Measurements from ENCODE around the gene ELMO1.

Gene ELMO1

GRCh38 chr7:37269711-37270508 lies 178.8 kb downstream of the ELMO1 start:
- Histone ChIP-seq H3K4me1 (ENCODE audit: control insufficient read depth, insufficient read depth, low read length, unreplicated experiment) (no peaks in the 10 kb centered on the region), H3K4me3 (ENCODE audit: low read depth, low read length) (no peak overlapping the region), H3K36me3 (ENCODE audit: insufficient read depth, low read length) (no peaks in the 10 kb centered on the region), H3K27ac (ENCODE audit: low read depth, low read length) (no peak overlapping the region), H2AFZ (ENCODE audit: low read length, unreplicated experiment) (no peak overlapping the region), H3K27me3 (ENCODE audit: insufficient read depth, low read length) (no peaks in the 10 kb centered on the region), H3K79me2 (ENCODE audit: control insufficient read depth, insufficient read depth, low read length, unreplicated experiment) (no peaks in the 10 kb centered on the region)

DNA sequence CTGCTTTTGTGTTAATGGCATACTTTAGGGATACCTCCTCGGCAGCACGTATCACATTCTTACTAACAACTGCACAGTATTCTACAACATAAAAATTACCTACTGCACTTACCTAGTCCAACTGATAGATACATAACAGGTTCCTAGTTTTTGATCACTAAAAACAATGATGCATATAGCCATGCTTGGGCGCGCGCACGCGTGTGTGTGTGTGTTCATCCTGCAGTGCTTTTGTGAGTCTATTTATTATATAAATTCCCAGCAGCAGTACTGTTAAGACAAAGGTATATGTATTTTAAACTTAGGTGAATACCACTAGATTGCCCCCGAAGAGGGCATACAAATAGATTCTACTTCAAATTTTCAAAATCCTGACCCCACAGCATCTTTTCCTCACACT lies 181.4 kb downstream of the ELMO1 start:
- Histone ChIP-seq H3K36me3 (ENCODE audit: insufficient read depth, low read length) (no peaks in the 10 kb centered on the region), H2AFZ (ENCODE audit: low read length, unreplicated experiment) (no peak overlapping the region), H3K4me3 (ENCODE audit: low read depth, low read length) (no peak overlapping the region), H3K27me3 (ENCODE audit: insufficient read depth, low read length) (no peaks in the 10 kb centered on the region), H3K27ac (ENCODE audit: low read depth, low read length) (no peak overlapping the region), H3K4me1 (ENCODE audit: control insufficient read depth, insufficient read depth, low read length, unreplicated experiment) (no peaks in the 10 kb centered on the region), H3K79me2 (ENCODE audit: control insufficient read depth, insufficient read depth, low read length, unreplicated experiment) (no peaks in the 10 kb centered on the region)

GRCh38 chr7:37265876-37266275 lies 182.8 kb downstream of the ELMO1 start:
- Histone ChIP-seq H3K79me2 (ENCODE audit: control insufficient read depth, insufficient read depth, low read length, unreplicated experiment) (no peaks in the 10 kb centered on the region), H3K4me1 (ENCODE audit: control insufficient read depth, insufficient read depth, low read length, unreplicated experiment) (no peaks in the 10 kb centered on the region), H3K27me3 (ENCODE audit: insufficient read depth, low read length) (no peaks in the 10 kb centered on the region), H2AFZ (ENCODE audit: low read length, unreplicated experiment) (no peak overlapping the region), H3K27ac (ENCODE audit: low read depth, low read length) (no peak overlapping the region), H3K4me3 (ENCODE audit: low read depth, low read length) (no peak overlapping the region), H3K36me3 (ENCODE audit: insufficient read depth, low read length) (no peaks in the 10 kb centered on the region)

DNA sequence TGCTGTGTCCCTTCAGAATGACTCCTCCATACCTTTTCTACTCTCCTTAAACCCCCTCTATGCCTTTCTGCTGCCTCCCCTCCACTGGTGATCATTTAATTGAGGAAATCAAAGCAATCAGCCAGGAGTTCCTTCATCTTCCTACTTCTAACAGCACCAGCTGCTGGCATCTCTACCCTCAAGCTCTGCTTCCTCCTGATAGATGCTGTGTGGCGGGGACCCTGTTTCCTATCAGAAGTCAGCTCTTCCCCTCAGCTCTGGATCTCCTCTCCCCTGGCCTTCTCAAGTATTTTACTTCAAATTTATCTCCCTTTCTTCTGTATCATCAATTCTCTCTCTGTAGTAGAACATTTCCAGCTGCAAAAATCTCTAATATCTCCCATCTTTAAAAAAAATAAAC lies 183.7 kb downstream of the ELMO1 start:
- no peak overlapping the region for H2AFZ ChIP-seq (ENCODE audit: low read length, unreplicated experiment)
- H3K36me3 ChIP-seq (ENCODE audit: insufficient read depth, low read length) = no peaks in the 10 kb centered on the region
- H3K4me1 ChIP-seq (ENCODE audit: control insufficient read depth, insufficient read depth, low read length, unreplicated experiment) = no peaks in the 10 kb centered on the region
- H3K27me3 ChIP-seq (ENCODE audit: insufficient read depth, low read length) = no peaks in the 10 kb centered on the region
- no peak overlapping the region for H3K4me3 ChIP-seq (ENCODE audit: low read depth, low read length)
- no peaks in the 10 kb centered on the region for H3K79me2 ChIP-seq (ENCODE audit: control insufficient read depth, insufficient read depth, low read length, unreplicated experiment)
- H3K27ac ChIP-seq (ENCODE audit: low read depth, low read length) = no peak overlapping the region

- no peak overlapping the region for H2AFZ ChIP-seq (ENCODE audit: low read length, unreplicated experiment)
- H3K79me2 ChIP-seq (ENCODE audit: control insufficient read depth, insufficient read depth, low read length, unreplicated experiment) = no peaks in the 10 kb centered on the region
- H3K4me1 ChIP-seq (ENCODE audit: control insufficient read depth, insufficient read depth, low read length, unreplicated experiment) = no peaks in the 10 kb centered on the region
- no peak overlapping the region for H3K4me3 ChIP-seq (ENCODE audit: low read depth, low read length)
- no peak overlapping the region for H3K27ac ChIP-seq (ENCODE audit: low read depth, low read length)
- no peaks in the 10 kb centered on the region for H3K36me3 ChIP-seq (ENCODE audit: insufficient read depth, low read length)
- no peaks in the 10 kb centered on the region for H3K27me3 ChIP-seq (ENCODE audit: insufficient read depth, low read length)
Observed at GRCh38 chr7:37262181-37262580, 186.5 kb downstream of the ELMO1 start.

DNA sequence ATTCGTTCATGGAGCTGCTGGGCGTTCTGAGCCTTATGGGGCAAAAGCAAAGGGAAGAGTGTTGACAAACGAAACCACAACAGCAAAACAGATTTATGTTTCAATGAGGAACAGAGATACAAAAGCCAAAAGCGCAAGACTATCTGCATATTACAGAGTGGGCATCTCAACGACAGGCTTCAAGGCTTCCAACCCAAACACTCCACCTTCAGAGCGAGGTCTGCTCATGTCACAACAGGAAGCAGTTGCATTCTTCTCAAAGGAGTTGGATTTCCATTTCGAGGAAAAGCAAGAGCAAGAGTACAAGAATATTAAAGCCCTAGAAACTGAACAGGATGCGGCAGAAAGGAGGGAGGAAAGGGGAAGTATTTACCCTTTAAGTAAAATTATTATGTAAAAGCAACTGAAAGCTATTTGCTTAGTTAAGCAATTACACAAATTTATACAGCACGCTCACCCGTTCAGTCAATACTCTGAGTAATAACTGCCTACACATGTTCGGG lies 189.3 kb downstream of the ELMO1 start:
- no peak overlapping the region for H2AFZ ChIP-seq (ENCODE audit: low read length, unreplicated experiment)
- no peaks in the 10 kb centered on the region for H3K4me1 ChIP-seq (ENCODE audit: control insufficient read depth, insufficient read depth, low read length, unreplicated experiment)
- no peaks in the 10 kb centered on the region for H3K36me3 ChIP-seq (ENCODE audit: insufficient read depth, low read length)
- H3K79me2 ChIP-seq (ENCODE audit: control insufficient read depth, insufficient read depth, low read length, unreplicated experiment) = no peaks in the 10 kb centered on the region
- H3K27me3 ChIP-seq (ENCODE audit: insufficient read depth, low read length) = no peaks in the 10 kb centered on the region
- no peak overlapping the region for H3K4me3 ChIP-seq (ENCODE audit: low read depth, low read length)
- no peak overlapping the region for H3K27ac ChIP-seq (ENCODE audit: low read depth, low read length)

GRCh38 chr7:37256631-37257030 lies 192.0 kb downstream of the ELMO1 start:
- Histone ChIP-seq H3K27me3 (ENCODE audit: insufficient read depth, low read length) (no peaks in the 10 kb centered on the region), H3K79me2 (ENCODE audit: control insufficient read depth, insufficient read depth, low read length, unreplicated experiment) (no peaks in the 10 kb centered on the region), H2AFZ (ENCODE audit: low read length, unreplicated experiment) (no peak overlapping the region), H3K36me3 (ENCODE audit: insufficient read depth, low read length) (no peaks in the 10 kb centered on the region), H3K4me1 (ENCODE audit: control insufficient read depth, insufficient read depth, low read length, unreplicated experiment) (no peaks in the 10 kb centered on the region), H3K4me3 (ENCODE audit: low read depth, low read length) (no peak overlapping the region), H3K27ac (ENCODE audit: low read depth, low read length) (no peak overlapping the region)

- Histone ChIP-seq H3K27me3 (ENCODE audit: insufficient read depth, low read length) (no peaks in the 10 kb centered on the region), H3K79me2 (ENCODE audit: control insufficient read depth, insufficient read depth, low read length, unreplicated experiment) (no peaks in the 10 kb centered on the region), H3K4me3 (ENCODE audit: low read depth, low read length) (no peak overlapping the region), H2AFZ (ENCODE audit: low read length, unreplicated experiment) (no peak overlapping the region), H3K27ac (ENCODE audit: low read depth, low read length) (no peak overlapping the region), H3K36me3 (ENCODE audit: insufficient read depth, low read length) (no peaks in the 10 kb centered on the region), H3K4me1 (ENCODE audit: control insufficient read depth, insufficient read depth, low read length, unreplicated experiment) (no peaks in the 10 kb centered on the region)
Observed at GRCh38 chr7:37255327-37255944, 193.2 kb downstream of the ELMO1 start.

DNA sequence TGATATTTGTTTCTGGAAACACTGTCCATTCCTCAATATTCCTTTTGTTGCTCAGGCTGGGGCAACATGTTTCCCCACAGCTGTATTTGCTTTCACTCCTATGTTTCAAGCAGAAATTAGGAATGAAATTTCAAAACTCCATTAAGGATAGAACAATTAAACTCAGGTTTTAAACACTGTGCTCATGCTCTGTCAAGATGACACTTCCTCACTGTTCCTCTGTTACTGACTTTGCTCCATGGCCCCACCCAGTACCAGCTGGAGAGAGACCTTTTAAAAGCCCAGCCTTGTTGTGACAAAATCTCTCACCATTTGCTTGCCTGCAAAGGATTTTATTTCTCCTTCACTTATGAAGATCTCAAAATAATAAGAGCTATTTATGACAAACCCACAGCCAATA lies 197.4 kb downstream of the ELMO1 start:
- no peak overlapping the region for H2AFZ ChIP-seq (ENCODE audit: low read length, unreplicated experiment)
- H3K27me3 ChIP-seq (ENCODE audit: insufficient read depth, low read length) = no peaks in the 10 kb centered on the region
- no peak overlapping the region for H3K4me3 ChIP-seq (ENCODE audit: low read depth, low read length)
- no peak overlapping the region for H3K27ac ChIP-seq (ENCODE audit: low read depth, low read length)
- no peaks in the 10 kb centered on the region for H3K36me3 ChIP-seq (ENCODE audit: insufficient read depth, low read length)
- no peaks in the 10 kb centered on the region for H3K79me2 ChIP-seq (ENCODE audit: control insufficient read depth, insufficient read depth, low read length, unreplicated experiment)
- no peaks in the 10 kb centered on the region for H3K4me1 ChIP-seq (ENCODE audit: control insufficient read depth, insufficient read depth, low read length, unreplicated experiment)

DNA sequence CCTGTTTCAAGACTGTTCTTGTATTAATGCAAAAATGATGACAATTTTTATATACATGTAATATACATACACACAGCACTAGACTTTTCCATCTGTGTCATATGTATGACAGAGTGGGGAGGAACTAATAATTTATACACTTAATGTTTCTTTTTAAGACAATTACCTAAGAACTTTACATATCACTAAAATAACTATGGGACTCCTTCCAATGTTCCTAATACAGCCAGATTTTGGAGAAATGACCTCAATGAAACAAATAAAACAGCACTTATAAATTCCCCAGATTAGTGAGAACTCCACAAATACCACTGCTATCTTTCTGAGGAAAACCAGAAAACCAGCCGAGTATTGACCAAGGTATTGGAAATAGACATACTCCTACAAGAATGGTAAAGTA lies 199.4 kb downstream of the ELMO1 start:
- no peaks in the 10 kb centered on the region for H3K79me2 ChIP-seq (ENCODE audit: control insufficient read depth, insufficient read depth, low read length, unreplicated experiment)
- no peak overlapping the region for H2AFZ ChIP-seq (ENCODE audit: low read length, unreplicated experiment)
- H3K36me3 ChIP-seq (ENCODE audit: insufficient read depth, low read length) = no peaks in the 10 kb centered on the region
- H3K4me3 ChIP-seq (ENCODE audit: low read depth, low read length) = no peak overlapping the region
- H3K4me1 ChIP-seq (ENCODE audit: control insufficient read depth, insufficient read depth, low read length, unreplicated experiment) = no peaks in the 10 kb centered on the region
- no peak overlapping the region for H3K27ac ChIP-seq (ENCODE audit: low read depth, low read length)
- H3K27me3 ChIP-seq (ENCODE audit: insufficient read depth, low read length) = no peaks in the 10 kb centered on the region

DNA sequence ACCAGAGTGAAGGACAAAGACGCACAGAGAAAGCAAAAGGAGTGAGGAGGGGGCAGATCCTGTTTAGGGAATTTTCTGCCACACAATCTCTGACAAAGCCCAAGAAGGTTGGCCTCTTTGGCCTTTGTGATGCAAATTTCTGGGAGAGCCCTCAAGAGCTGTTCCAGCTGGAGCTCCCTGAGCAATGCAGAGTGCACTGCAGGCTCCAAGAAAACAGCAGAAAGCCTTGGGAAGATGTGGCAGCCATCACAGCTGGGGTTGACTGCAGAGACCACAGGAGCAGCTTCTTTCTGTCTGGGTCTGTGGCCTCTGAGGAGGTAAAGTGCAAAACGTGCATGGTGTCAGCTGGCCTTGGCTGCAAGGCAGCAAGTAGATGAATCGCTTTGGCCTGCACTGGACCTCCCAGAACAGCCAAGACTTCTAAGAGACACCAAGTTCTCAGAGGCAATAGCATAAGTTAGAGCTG lies 200.2 kb downstream of the ELMO1 start:
- Histone ChIP-seq H3K36me3 (ENCODE audit: insufficient read depth, low read length) (no peaks in the 10 kb centered on the region), H3K79me2 (ENCODE audit: control insufficient read depth, insufficient read depth, low read length, unreplicated experiment) (no peaks in the 10 kb centered on the region), H3K27me3 (ENCODE audit: insufficient read depth, low read length) (no peaks in the 10 kb centered on the region), H3K4me3 (ENCODE audit: low read depth, low read length) (no peak overlapping the region), H3K4me1 (ENCODE audit: control insufficient read depth, insufficient read depth, low read length, unreplicated experiment) (no peaks in the 10 kb centered on the region), H2AFZ (ENCODE audit: low read length, unreplicated experiment) (no peak overlapping the region), H3K27ac (ENCODE audit: low read depth, low read length) (no peak overlapping the region)
